H54 (cell line): ENCODE data around the gene NDUFA3.
A peak's percentile ranks its signal among the peaks of the same experiment; 100 is the strongest.

Source experiments
- DNase-seq: peaks from one replicate; pipeline ENCODE4 v3.0.0; 2011; ENCODE audit warnings: low spot score, mixed read lengths; ENCODE audit not compliant: insufficient read length
- FAIRE-seq: peaks from 3 replicates; lab custom pipeline; 2011; peaks lifted over from hg19 to GRCh38; lab: Jason Lieb, UNC
- POLR2A ChIP-seq: IDR thresholded peaks from 2 replicates; pipeline ENCODE4 v1.6.1; 2011; ENCODE audit warnings: low read depth, mild to moderate bottlenecking, low read length

NDUFA3 gene

DNA sequence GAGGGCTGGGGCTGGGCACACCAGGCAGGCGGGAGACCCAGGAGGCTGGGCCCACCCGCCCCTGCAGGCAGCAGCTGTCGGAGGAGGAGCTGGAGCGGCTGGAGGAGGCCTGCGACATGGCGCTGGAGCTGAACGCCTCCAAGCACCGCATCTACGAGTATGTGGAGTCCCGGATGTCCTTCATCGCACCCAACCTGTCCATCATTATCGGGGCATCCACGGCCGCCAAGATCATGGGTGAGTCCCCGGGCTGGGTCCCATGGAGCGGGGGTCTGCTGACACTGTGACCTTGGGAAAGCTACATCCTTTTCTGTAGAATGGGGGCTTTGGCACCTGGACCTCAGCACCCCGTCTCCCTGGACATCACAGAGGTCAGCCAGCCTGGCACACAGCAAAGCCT, 21.0 kb downstream of the NDUFA3 start:
- no peak for TF ChIP-seq POLR2A
- FAIRE-seq = no peak
- no peak for DNase-seq

DNA sequence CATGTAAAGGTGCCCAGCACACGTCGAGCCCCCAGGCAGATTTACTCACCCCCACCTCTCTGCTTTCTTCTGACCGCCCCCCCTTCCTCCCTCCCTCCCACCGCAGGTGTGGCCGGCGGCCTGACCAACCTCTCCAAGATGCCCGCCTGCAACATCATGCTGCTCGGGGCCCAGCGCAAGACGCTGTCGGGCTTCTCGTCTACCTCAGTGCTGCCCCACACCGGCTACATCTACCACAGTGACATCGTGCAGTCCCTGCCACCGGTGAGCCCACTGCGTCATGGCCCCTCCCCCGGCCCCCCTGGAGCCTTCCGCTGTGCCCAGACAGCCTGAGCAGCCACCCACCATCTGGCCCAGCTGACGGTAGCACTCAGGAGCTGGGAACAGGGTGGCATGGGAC, 21.7 kb downstream of the NDUFA3 start:
- no peak for TF ChIP-seq POLR2A
- FAIRE-seq = no peak

DNA sequence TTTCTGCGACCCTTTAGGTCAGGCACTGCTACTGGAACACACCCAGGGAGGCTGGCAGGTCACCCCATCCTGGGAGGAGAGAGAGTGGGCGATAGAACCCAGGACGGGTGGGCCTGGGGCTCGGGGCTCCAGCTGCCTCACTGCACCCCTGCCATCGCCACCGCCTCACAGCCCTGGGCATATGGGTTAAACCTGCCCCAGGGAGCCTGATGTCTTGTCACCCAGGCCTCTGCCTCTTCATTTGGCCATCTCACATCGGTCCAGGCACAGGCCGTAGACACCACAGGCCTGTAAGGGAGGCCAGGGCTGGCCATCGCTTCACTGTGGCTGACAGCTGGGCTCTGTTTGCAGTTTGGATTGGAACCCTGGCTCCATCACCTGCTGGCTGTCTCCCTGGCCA, 23.1 kb downstream of the NDUFA3 start:
- DNase-seq (no peak), FAIRE-seq (no peak)
- TF ChIP-seq POLR2A = no peak

More for the DNA sequence above, 21.7 kb downstream of the NDUFA3 start:
- no peak for DNase-seq

DNA sequence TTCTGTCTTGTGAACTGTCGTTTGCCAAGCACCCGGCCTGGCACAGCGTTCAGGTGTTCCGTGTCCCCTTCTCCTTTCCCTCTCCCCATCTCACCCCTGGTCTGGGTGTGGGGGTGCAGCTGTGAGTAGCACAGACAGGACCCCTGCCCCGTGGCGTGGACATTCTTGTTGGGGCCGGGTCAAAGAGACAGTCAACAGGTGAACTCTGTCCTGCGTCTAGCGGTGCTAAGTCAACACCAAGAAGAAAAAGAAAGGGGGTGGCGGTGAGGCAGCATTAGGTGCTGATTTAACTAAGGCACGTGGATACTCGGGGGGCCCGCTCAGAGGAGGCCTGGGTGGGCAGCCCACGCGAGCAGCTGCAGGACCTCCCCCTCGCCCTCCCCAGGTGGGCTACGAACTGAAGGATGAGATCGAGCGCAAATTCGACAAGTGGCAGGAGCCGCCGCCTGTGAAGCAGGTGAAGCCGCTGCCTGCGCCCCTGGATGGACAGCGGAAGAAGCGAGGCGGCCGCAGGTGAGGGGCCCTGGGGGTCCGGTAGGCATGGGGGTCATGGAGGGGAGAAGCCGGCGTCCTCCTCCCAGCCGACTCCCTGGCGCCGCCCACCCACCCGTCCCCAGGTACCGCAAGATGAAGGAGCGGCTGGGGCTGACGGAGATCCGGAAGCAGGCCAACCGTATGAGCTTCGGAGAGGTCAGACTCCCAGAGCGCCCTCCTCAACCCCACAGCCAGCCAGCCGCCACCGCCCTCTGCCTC, 25.2 kb downstream of the NDUFA3 start:
- DNase-seq = no peak
- no peak for TF ChIP-seq POLR2A
- FAIRE-seq = no peak

DNA sequence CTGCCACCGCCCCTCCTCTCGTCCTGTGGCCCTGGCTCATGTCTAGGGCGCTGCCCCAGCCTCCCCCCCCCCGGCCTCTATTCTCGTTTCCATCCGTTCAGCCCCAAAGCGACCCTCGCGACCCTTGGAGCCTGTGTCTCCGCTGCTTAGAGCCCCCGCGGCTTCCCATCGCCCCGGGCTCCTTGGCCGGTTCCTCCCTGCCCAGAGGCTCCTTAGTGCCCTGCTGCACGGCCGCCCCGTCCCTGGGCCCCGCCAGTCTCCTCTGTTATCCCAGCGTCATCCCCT, 25.7 kb downstream of the NDUFA3 start:
- DNase-seq (no peak), FAIRE-seq (no peak)
- no peak for TF ChIP-seq POLR2A

DNA sequence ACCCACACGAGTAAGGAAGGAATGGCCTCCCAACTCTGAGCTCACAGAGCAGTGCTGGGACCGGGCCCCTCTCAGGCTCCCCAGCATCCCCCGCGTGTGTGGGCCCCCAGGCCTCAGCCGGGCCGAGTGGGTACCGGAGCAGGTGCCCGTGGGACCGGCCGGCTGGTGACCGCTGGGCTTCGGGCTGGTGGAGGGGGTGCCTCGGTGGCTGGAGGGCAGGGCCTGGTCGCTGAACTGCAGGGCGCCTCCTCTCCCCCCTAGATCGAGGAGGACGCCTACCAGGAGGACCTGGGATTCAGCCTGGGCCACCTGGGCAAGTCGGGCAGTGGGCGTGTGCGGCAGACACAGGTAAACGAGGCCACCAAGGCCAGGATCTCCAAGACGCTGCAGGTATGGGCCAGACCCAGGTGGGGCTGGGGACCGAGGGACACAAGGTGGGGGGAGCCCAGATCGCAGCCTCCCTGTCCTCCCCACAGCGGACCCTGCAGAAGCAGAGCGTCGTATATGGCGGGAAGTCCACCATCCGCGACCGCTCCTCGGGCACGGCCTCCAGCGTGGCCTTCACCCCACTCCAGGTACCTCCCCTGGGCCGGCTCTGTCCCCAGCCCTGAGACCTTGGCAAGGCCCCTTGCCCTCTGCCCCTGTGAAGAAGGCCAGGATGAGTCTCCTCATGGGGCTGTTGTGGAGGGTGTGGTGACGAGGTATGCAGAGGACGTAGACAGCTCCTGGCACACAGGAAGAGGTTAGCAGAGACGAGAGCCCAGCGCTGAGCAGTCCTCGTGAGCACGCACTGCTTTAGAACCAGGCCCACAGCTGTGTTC, 26.4 kb downstream of the NDUFA3 start:
- DNase-seq = no peak
- no peak for FAIRE-seq
- TF ChIP-seq POLR2A = no peak

DNA sequence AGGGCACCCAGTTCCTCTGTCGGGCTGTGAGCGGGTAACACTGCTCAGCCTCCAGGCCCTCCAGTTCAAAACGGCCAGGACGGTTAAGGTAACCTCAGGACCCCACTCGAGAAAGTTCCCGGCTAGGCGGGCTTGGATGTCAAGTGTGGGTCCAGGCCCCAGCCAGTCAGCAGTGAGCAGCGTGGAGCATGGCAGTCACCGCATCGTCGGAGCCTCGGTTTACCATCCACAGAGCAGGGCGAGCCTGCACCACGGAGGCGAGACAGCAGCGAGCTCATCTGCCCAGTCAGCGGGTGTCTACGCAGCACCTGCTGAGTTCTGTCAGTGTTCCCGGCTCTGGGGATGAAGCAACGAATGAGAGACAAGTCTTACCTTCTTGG, 27.0 kb downstream of the NDUFA3 start:
- FAIRE-seq (no peak), DNase-seq (no peak)
- no peak for TF ChIP-seq POLR2A

DNA sequence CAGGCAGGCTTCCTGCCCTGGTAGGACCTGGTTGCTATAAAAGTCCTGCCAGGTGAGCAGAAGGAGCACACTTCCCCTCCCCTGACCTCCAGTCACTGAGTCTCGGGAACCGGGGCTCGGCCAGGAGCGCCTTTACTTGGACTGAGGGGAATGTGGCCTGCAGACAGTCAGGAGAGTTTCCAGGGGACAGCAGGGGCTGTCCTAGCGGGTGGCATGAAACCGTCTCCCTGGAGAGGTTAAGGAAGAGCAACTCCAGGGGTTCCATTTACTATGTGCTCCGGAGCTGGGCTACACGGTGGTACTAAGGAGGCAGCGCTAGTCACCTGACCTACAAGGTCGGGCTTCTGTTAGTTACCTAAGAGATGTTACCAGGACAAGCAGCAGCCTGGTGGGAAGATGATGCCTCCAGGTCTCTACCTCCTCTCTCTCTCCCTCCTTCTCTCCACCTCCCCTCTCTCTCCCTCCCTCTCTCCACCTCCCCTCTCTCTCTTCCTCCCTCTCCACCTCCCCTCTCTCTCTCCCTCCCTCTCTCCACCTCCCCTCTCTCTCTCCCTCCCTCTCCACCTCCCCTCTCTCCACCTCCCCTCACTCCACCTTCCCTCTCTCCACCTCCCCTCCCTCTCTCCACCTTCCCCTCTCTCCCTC, 30.8 kb downstream of the NDUFA3 start:
- peak; percentile 56 for DNase-seq
- TF ChIP-seq POLR2A = no peak
- no peak for FAIRE-seq

DNA sequence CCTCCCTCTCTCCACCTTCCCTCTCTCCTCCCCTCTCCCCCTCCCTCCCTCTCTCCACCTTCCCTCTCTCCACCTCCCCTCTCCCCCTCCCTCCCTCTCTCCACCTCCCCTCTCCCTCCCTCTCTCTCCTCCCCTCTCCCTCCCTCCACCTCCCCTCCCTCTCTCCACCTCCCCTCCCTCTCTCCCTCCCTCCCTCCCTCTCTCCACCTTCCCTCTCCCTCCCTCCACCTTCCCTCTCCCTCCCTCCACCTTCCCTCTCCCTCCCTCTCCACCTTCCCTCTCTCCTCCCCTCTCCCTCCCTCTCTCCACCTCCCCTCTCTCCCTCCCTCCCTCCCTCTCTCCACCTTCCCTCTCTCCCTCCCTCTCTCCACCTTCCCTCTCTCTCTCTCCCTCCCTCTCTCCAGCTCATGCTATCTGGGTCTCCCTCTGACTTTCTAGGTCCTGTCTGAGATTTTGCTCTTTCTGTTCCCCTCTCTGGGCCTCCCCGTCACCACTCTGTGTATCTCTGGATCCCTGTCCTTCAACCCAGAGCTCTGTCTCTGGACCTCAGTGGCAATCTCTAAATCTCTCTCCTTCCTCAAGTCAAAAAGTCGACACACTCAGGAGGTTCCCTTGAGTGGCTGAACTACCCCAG, 31.4 kb downstream of the NDUFA3 start:
- FAIRE-seq (no peak), DNase-seq (no peak)
- TF ChIP-seq POLR2A = no peak

DNA sequence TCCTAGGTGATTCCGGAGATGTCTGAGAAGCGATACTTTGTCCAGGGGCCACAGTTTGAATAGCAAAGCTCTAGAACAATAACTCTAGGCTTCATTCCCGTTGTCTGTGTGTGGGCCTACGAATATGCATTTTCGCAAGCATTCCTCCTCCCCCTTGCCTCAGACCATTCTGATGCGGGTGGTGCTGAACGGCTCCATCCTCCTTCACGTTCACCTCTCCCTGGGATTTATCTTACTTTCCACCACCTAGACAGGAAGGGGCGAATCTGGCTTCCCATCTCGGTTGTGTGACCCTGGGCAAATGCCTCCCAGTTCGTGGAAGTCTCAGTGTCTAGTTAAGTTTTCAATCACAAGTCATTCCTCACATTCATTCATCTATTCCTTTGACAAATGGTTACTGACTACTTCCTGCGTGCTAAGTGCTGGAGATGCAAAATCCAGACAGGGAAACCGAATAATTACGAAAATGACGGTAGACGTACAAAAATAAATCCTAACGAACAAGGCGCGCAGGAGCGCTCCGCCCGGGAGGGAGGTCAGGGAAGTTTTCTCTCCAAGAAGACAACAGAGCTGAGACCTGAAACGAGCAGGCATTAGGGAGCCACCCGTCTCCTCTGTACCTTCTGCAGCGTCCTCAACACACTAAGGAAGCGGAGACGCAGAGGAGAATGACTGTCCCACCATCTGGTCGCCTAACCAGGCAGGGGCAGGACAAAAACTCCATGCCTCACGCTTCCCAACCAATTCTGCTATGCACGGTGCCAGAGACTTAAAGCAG, 33.6 kb downstream of the NDUFA3 start:
- no peak for FAIRE-seq
- TF ChIP-seq POLR2A = 0 out of 2 replicates have a peak, but pooled peaks have one; percentile 8
- DNase-seq = peak; percentile 63

DNA sequence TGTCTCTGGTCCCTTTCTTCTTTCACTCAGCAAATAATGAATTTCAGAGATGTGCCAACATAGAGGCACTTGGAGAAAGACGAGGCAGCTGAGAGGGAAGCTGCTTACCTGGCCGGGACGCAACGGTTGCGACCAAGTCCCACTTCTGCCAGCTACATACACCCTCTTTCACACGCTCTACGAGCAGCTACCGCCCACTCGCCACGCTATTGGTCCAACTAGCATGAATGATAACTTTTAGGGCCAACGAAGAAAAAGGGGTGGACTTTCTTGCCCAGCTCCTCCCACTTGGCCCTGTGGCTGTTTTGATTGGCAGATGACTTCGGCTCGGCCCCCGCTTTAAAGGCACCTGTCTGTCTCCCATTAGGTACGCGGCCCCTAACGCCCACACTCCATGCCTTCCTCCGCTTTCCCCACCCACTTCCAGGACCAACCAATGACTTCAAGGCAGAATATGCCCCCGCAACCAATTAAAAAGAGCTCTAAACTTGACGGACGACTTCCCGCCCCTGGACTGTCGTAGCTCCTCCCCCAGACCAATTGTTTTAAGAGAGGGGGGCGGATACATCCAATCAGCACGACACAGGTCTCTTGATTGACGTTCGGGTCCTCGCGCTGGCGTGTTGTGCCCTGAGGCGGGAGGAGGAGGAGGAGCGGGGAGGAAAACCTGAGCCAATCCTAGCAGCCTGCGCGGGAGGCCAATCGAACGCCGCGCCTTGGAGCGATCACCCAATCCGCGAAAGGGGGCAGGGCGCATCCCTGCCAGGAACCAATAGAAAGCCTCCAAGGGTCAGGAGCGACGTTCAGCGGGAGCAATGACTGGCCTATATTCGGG, 34.4 kb downstream of the NDUFA3 start:
- DNase-seq (peak; percentile 100), FAIRE-seq (peak; percentile 67)
- peak; percentile 90 for TF ChIP-seq POLR2A

DNA sequence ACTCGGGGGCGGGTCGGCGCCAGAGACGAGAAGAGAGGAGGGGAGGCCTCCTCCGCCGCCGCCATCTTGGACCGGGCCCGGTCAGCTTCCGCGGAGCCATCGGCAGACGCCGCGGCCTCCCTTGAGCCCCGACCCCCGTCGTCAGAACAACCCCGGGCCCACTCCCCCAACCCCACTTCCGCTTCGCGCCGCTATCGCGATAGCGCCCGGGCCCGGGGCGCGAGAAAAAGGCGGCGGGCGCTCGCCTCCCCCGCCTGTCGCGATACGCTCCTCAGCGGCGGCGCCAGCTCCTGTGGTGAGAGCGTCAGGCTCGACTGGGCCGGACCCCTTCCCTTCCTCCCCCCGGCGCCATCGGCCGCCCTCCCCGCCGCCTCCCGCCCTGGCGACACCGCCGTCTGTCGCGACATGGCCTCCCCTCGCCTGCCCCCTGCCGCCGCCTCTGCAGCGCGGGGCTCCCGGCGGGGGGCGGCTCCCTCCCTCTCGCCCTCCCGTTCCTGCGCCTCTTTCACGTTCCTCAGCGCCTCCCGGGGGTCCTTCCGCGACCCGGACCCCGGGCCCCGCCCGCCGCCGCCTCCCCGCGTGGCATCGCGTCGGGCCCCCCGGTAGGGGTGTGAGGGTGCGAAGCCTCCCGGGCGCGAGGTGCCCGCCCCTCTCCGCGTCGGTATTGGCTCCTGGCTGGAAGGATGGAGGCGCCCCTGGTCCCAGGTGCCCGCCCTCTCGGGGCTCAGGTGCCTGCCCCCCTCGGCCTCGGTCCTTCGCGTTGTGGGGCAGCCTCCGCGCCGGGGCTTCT, 35.2 kb downstream of the NDUFA3 start, which contains the start of gene CNOT3:
CNOT3 (plus strand) TSS at position 64 of the 790 bp plus-strand sequence. CDS start 5,217 bp downstream, outside the sequence.
- FAIRE-seq = no peak
- TF ChIP-seq POLR2A = peak; percentile 84
- peak; percentile 67 for DNase-seq
